Right lobe of liver (tissue), 6 donors: ENCODE data around the gene SETX. TPM values are rescaled to one million over a fixed set of nuclear protein-coding genes. Genes with fewer than 3 reads are reported as not detected.

Experiments used
- ATAC-seq, 4 donors: fragments of 200-7000 bp; cut with Tn5 transposase; one replicate each; pipeline ENCODE4 v1.9.1; 2020; ENCODE audit warnings: mild to moderate bottlenecking in 4 of 4, moderate library complexity in 4 of 4
- DNase-seq, 3 donors: peaks; one replicate each; pipeline ENCODE4 v3.0.0-alpha.2; 2020
- H3K27ac ChIP-seq, 3 donors: fragments of 200-600 bp; one replicate each; pipeline ENCODE4 v1.8.0; 2022
- H3K27me3 ChIP-seq, 2 donors: fragments of 200-600 bp; one replicate each; pipeline ENCODE4 v1.8.0; 2022
- H3K36me3 ChIP-seq, 4 donors: fragments of 200-600 bp; sonication (generic) in 1 of 4; one replicate each; pipeline versions ENCODE4 v1.5.1 to v1.8.0; 2017 to 2022; ENCODE audit warnings: control low read depth in 1 of 4
- H3K4me1 ChIP-seq, 4 donors: fragments of 200-600 bp; sonication (generic) in 1 of 4; one replicate each; pipeline versions ENCODE4 v1.5.1 to v1.8.0; 2017 to 2022; ENCODE audit warnings: control low read depth in 1 of 4
- H3K4me3 ChIP-seq, 3 donors: fragments of 200-600 bp; one replicate each; pipeline ENCODE4 v1.8.0; 2022
- H3K9me3 ChIP-seq, 4 donors: fragments of 200-600 bp; sonication (generic) in 1 of 4; one replicate each; pipeline versions ENCODE4 v1.5.1 to v1.8.0; 2017 to 2022; ENCODE audit warnings: control low read depth in 1 of 4
- CTCF ChIP-seq, 4 donors: fragments of 200-600 bp in 3 of 4; fragments of 450-650 bp in 1 of 4; IDR thresholded peaks; one replicate each; pipeline versions ENCODE4 v1.5.1 to v1.8.0; 2016 to 2022; ENCODE audit warnings: antibody characterized with exemption in 4 of 4, mild to moderate bottlenecking in 2 of 4
- POLR2A ChIP-seq: fragments of 450-650 bp; IDR thresholded peaks from one replicate; pipeline ENCODE4 v1.6.1; 2017; ENCODE audit warnings: antibody characterized with exemption, mild to moderate bottlenecking
- WGBS: methylation state at CpG from one replicate; pipeline ENCODE4 v1.1.6; 2018; ENCODE audit warnings: low coverage, low lambda C conversion rate; ENCODE audit not compliant: insufficient coverage; ENCODE audit errors: missing lambda C conversion rate; 5-methylcytosine and 5-hydroxymethylcytosine counted together
- intact Hi-C, 2 donors: fragments of 100-400 bp; cut with DNase I; formaldehyde crosslinking; loops; one replicate each; pipeline versions ENCODE4 v1.11.2 to v1.14.1; 2022
- total RNA-seq, 6 experiments: library from RNA; depleted of rRNA in 2 of 6; stranded (reverse); fragments of >200 nt in 2 of 6; fragmentation: NEBNext Ultra II Directional in 3 of 6; extraction: Animal tissue kit (Norgen Biotek cat#: 25700) in 3 of 6; gene quantifications; one replicate each; pipeline versions ENCODE4 v1.1.0 to v1.2.4, GENCODE V29; 2016 to 2023
- donor health status: DM: no; HTN: yes; CAD: no.
- donor health status: DM: no; HTN: no; CAD: no.
- donor health status: DM: no; HTN: no; CAD: no.
- donor health status: DM: no; HTN: yes; CAD: no.
- donor health status: DM: no; HTN: yes; CAD: no.

SETX gene
- total RNA-seq, 6 experiments from 2014 or later = 17.4 to 28.8 (median 25.0) TPM

GRCh38 chr9:132395560-132395959 is 40.8 kb upstream of the SETX start:
- Histone ChIP-seq H3K36me3 (peaks cover 4 to 58% (median 32%) of the 10 kb centered on the region in 4 donors), H3K27me3 (no peaks in the 10 kb centered on the region), H3K4me3 (no peak overlapping the region), H3K27ac (no peak overlapping the region), H3K9me3 (no peaks in the 10 kb centered on the region), H3K4me1 (no peaks in the 10 kb centered on the region)
- DNase-seq = no peak
- TF ChIP-seq POLR2A = no peak
- no peak for TF ChIP-seq CTCF (IDR thresholded peaks at IDR 0.05)
- intact Hi-C loops = no loop called here
- WGBS = 94% methylated on average over 11 of the region's 11 CpGs
- no peak for ATAC-seq

GRCh38 chr9:132391449-132391848 is 36.7 kb upstream of the SETX start:
- no peaks in the 10 kb centered on the region for H3K9me3 ChIP-seq
- 87% methylated on average over 4 of the region's 11 CpGs for WGBS
- DNase-seq = no peak

GRCh38 chr9:132390966-132391365 is 36.2 kb upstream of the SETX start:
- intact Hi-C loops = no loop called here
- H3K27me3 ChIP-seq = no peaks in the 10 kb centered on the region
- 85% methylated on average over 6 of the region's 7 CpGs for WGBS
- H3K4me1 ChIP-seq = no peaks in the 10 kb centered on the region
- ATAC-seq (no peak), DNase-seq (no peak)
- no peaks in the 10 kb centered on the region for H3K9me3 ChIP-seq
- no peak overlapping the region for H3K27ac ChIP-seq
- H3K4me3 ChIP-seq = no peak overlapping the region
- H3K36me3 ChIP-seq = peaks cover 0 to 75% (median 38%) of the 10 kb centered on the region in 4 donors
- TF ChIP-seq POLR2A = no peak
- no peak for TF ChIP-seq CTCF (IDR thresholded peaks at IDR 0.05)

More at GRCh38 chr9:132391449-132391848, 36.7 kb upstream of the SETX start:
- Histone ChIP-seq H3K27me3 (no peaks in the 10 kb centered on the region), H3K27ac (no peak overlapping the region), H3K4me3 (no peak overlapping the region), H3K36me3 (peaks cover 0 to 75% (median 38%) of the 10 kb centered on the region in 4 donors), H3K4me1 (no peaks in the 10 kb centered on the region)
- TF ChIP-seq CTCF (IDR thresholded peaks at IDR 0.05) (no peak), POLR2A (no peak)
- intact Hi-C loops = no loop called here
- ATAC-seq = no peak

GRCh38 chr9:132387133-132387532 is 32.3 kb upstream of the SETX start:
- no peaks in the 10 kb centered on the region for H3K27me3 ChIP-seq
- intact Hi-C loops = no loop called here
- no peak overlapping the region for H3K4me3 ChIP-seq
- DNase-seq (no peak), ATAC-seq (no peak)
- H3K4me1 ChIP-seq = no peaks in the 10 kb centered on the region
- H3K9me3 ChIP-seq = no peaks in the 10 kb centered on the region
- 100% methylated on average over 5 of the region's 7 CpGs for WGBS
- no peak overlapping the region for H3K27ac ChIP-seq
- no peak for TF ChIP-seq POLR2A
- TF ChIP-seq CTCF (IDR thresholded peaks at IDR 0.05) = no peak
- peaks cover 0 to 64% (median 32%) of the 10 kb centered on the region in 4 donors for H3K36me3 ChIP-seq

GRCh38 chr9:132384376-132384775 is 29.6 kb upstream of the SETX start:
- no peaks in the 10 kb centered on the region for H3K27me3 ChIP-seq
- peaks cover 0 to 46% (median 17%) of the 10 kb centered on the region in 4 donors for H3K36me3 ChIP-seq
- ATAC-seq = no peak
- no peak overlapping the region for H3K27ac ChIP-seq
- TF ChIP-seq POLR2A (no peak), CTCF (IDR thresholded peaks at IDR 0.05) (no peak)
- intact Hi-C loops = no loop called here
- H3K9me3 ChIP-seq = no peaks in the 10 kb centered on the region
- H3K4me3 ChIP-seq = no peak overlapping the region
- H3K4me1 ChIP-seq = no peaks in the 10 kb centered on the region
- 76% methylated on average over 5 of the region's 8 CpGs for WGBS
- no peak for DNase-seq
